HG02970 (cell line): ENCODE data around the gene STRN4.

ENCODE experiments used
- ATAC-seq: cut with Tn5 transposase; IDR thresholded peaks from one replicate; pipeline ENCODE4 v1.9.1; 2021; ENCODE audit warnings: mild to moderate bottlenecking, moderate library complexity, moderate number of reproducible peaks; ENCODE audit not compliant: unreplicated experiment, low FRiP score

Gene STRN4

DNA sequence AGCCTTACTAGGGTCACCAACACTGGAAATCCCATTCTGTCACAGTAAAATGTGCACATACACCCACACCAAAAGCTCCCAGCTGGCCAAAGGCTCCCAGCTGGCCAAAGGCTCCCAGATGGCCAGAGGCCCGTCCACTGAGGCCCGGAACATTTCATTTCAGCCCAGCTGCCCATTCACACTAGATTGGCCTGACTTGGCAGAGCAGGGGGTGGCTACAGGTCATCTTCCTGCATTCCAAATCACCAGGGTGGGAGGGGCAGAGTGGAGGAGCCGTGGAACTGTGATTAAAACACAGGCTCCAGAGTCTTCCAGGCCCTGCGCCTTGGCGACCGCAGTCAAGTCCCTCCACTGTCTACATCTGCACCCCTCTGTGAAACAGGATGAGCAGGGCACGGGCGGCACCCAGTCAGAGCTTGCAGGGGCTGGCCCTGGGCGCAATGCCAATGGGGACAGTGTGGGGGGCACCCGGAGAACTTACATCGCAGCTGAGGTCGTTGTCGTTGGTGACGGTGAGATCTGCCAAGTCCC, 19.2 kb downstream of the STRN4 start:
- ATAC-seq, result no peak

- ATAC-seq, result no peak
Measured at GRCh38 chr19:46726551-46726950, 19.7 kb downstream of the STRN4 start.

GRCh38 chr19:46725859-46726393, 20.3 kb downstream of the STRN4 start:
- no peak for ATAC-seq

GRCh38 chr19:46725036-46725820, 21.0 kb downstream of the STRN4 start:
- no peak for ATAC-seq

DNA sequence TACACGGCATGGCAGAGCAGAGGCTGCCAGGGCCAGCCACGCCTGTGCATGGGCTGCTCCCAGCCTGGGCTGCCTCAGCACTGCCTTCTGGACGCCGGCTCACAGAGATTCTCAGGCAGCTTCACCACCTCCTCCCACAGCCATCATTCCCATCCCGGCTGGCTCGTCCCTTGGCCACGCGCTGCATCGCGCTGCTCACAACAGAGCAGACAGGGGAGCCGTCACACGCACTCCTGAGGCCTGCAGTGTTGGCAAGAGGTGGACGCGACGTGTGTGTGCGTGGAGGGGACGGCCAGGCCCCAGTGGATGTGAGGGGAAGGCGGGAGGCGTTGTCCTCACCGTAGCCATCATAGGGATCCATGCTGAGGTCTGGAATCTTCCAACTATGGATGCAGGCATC, 21.8 kb downstream of the STRN4 start:
- no peak for ATAC-seq

DNA sequence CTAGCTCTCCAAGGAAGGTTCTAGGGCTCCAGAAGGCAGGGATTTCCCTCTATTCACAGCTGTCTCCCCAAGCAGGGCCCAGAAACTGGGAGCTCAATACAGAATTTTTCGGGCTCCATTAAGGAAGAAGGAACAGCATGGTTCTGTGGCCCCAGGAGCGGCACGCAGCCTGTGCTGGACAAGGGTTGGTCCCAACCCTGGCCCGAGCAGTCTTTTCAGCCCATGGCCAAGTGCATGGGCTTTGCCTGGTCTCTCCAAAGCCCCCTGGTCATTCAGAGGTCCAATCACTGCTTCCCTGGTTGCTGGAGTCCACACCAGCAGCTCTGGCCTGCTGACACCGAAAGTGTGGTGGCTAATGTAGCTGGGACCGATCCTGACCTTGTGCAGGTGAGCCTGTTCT, 22.8 kb downstream of the STRN4 start:
- ATAC-seq, result no peak

DNA sequence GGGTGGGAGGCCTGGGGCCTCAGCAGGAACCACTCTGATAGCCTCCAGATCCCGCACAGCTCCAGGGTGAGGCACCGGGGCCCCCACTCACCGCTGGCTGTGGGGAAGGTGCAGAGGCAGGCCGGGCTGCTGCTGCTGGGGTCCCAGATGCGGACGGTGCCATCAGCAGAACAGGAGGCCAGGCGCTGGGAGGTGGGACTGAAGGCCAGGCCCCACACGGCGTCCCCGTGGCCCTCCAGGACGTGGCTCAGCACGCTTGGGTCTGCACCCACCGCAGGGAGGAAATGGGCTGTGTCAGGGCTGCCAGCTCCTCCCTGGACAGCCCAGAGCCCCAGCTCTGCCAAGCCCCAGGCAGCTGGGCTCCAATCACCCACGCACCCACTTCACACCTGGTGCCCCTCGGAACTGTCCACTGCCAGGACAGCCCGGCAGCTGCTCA, 23.2 kb downstream of the STRN4 start:
- ATAC-seq, result no peak

- ATAC-seq, result no peak
Measured at GRCh38 chr19:46722421-46723022, 23.7 kb downstream of the STRN4 start.

DNA sequence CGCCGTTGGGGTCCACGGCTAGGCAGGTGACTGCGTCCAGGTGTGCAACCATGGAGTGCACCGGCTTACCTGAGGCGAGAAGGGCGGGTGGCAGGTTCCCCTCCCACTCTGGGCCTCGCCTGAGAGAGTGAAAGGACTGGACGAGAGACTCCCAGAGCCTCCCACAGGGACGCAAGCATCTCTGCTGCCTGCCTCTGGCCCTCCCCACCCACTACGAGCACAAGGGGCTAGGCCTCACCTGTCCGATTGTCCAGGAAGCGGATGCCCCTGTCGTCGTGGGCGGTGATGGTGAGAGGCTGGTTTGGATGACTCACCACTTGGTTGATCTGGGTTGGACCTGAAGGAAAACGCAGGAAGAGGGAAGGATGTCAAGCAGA, 24.3 kb downstream of the STRN4 start:
- ATAC-seq, result no peak

GRCh38 chr19:46721269-46722003, 24.8 kb downstream of the STRN4 start:
- no peak for ATAC-seq

- no peak for ATAC-seq
Measured at GRCh38 chr19:46720503-46721239, 25.6 kb downstream of the STRN4 start.

- no peak for ATAC-seq
Measured at GRCh38 chr19:46719629-46720502, 26.4 kb downstream of the STRN4 start.

DNA sequence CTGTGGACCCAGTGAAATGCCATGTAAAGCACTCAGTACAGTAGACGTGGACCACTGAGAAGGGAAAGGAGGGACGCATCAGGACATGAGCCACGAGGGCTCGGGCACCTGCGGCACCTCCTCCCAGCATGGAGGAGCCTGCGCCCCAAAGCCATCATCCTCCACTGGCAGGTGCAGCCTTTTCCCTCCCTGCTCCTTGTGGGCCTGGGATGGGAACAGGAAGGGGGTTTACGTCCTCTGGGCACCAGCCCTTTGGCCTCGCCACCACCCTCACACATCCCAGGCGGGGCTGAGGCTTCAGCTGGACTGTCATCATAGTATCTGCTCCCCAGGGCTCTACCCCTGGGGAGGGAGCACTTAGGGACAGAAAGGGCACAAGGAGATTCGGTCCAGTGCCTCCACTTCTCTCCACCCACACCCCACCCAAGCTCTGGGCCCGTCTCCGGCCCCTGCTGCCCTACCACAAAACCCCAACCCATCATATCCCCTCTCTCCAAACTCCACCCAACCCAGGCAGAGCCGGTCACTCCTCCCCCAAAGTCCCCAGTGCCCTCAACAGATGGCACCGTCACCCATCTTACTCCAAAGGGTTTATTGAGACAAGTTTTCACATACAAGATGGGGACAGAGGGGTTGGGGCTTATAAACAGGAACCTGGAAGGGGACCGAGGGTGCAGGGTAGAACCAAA, 27.2 kb downstream of the STRN4 start:
- ATAC-seq, result no peak

DNA sequence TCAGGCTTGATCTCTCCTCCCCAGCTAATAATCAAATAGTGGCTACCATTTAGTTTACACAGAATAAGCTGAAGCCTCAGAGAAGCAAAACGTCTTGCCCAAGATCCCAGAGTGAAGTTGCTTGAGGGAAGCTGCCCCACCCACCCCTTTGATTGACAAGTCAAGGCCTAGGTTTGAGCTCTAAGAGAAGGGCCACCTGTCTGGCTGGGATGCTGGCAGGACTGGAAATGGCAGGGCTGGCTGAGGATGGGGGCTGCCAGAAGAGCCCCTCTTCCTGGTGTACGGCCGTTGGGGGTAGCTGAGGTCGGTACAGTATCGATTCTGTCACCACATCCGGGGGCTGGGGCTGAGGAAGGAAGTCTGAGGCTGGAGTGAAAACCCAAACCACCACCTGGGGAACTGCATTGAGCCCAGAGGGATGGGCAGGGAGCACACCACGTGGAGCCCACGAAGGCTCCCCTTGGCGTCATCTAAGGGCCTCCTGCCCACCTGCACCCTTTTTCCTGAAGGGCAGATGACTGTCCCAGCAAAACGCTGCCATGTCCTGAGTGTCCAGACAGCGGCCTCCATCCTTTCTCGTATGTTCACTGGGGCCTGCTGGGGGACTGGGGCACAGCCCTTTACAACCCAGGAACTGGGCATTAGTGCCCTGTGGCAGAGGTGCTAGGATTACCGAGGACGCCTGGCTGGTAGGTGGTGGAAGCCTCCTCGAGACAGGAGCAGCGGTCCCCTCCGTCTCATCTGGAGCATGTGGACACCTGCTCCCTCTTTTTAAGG, 27.9 kb downstream of the STRN4 start:
- no peak for ATAC-seq

DNA sequence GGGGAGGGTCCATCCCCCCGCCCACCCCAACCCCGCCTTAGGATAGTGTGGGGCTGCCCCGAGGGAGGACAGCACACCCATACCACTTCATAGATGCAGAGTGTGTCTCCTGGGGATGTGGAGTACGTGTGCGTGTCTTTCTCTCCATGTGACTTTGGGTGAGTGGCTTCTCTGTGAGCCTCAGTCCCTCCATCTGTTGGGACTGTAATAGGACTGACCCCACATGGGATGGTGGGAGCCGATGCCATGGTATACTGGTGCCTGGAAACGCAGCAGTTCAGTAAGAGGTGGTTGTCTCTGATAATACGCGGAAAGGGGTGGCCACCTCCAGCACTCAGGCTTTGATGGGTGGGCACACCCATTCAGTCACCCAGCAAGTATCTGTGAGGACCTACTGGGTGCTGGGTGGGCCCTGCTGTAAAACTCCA, 28.5 kb downstream of the STRN4 start:
- ATAC-seq, result no peak

DNA sequence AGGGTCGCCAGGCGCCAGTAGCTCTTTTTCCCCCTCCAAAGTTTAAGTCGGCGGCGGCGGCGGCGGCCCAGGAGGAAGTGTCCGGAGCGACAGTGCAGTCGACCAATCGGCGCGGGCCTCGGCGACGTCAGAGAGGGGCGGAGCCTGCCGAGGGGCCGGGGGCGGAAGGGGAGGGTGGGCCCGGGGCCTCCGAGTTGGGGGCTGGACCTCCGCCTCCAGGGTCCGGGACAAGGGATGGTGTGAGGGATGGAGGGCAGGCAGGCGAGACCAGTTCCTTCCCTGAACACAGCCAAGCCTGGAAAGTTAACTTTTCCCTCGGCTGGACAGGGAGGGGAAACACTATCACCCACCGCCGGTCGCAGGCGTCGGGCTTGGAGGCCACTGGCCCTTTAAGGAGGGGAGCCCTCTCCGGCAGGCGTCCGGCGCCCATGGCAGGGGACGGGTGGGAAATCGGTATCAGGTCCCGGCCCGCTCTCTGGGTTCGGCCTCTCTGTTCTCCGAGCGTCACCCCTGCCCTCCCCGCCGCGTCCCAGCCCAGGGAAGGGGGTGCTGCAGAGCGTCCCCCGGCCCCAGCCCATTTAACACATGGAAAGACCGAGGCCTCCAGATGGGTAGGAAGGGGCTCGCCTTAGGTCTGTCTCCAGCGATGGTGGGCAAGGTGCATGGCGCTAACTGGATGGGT, 29.1 kb downstream of the STRN4 start, which contains the start of gene PRKD2:
Gene PRKD2 (minus strand): TSS at position 81 of the 682 bp plus-strand sequence. CDS start 744 bp downstream, outside the sequence.
- ATAC-seq, result no peak

- ATAC-seq, result no peak
Measured at GRCh38 chr19:46716672-46717033, 29.6 kb downstream of the STRN4 start.
